Mesendoderm (in vitro differentiated cells): ENCODE data around the gene PCDH11Y.
"Not testable (repeated sequence)": the region's sequence is repeated elsewhere in the genome, so short reads cannot be mapped to it uniquely, and the experiment has no call there.

Experiments used
- DNase-seq: peaks from one replicate; pipeline ENCODE4 v3.0.0; 2013
- H2AK5ac ChIP-seq: 2 replicates; pipeline ENCODE4 v1.6.1; 2013; ENCODE audit warnings: low read length, inconsistent platforms
- H2BK120ac ChIP-seq: 2 replicates; pipeline ENCODE4 v1.6.1; 2013; ENCODE audit warnings: low read depth, mild to moderate bottlenecking, low read length, moderate library complexity, mixed read lengths
- H2BK15ac ChIP-seq: replicated peaks from 2 replicates; pipeline ENCODE4 v1.6.1; 2013; ENCODE audit warnings: low read depth, mild to moderate bottlenecking, moderate library complexity
- H2BK5ac ChIP-seq: 2 replicates; pipeline ENCODE4 v1.6.1; 2013; ENCODE audit warnings: low read length, inconsistent platforms
- H3K18ac ChIP-seq: 2 replicates; pipeline ENCODE4 v1.6.1; 2013; ENCODE audit warnings: mild to moderate bottlenecking, low read length, mixed read lengths
- H3K23ac ChIP-seq: one replicate; pipeline ENCODE4 v1.6.1; 2013; ENCODE audit warnings: low read length
- H3K27ac ChIP-seq: 2 replicates; pipeline ENCODE4 v1.5.1; 2013; ENCODE audit warnings: low read depth, mild to moderate bottlenecking, inconsistent platforms, low read length, moderate library complexity
- H3K27me3 ChIP-seq: 2 replicates; pipeline ENCODE4 v1.6.1; 2013; ENCODE audit warnings: low read length, control low read depth, mild to moderate bottlenecking, inconsistent platforms; ENCODE audit not compliant: insufficient read depth, poor library complexity
- H3K36me3 ChIP-seq: 2 replicates; pipeline ENCODE4 v1.6.1; 2013; ENCODE audit warnings: low read length, inconsistent platforms; ENCODE audit not compliant: control insufficient read depth, insufficient read depth
- H3K4ac ChIP-seq: one replicate; pipeline ENCODE4 v1.6.1; 2013; ENCODE audit warnings: low read depth, mild to moderate bottlenecking, low read length, moderate library complexity
- H3K4me1 ChIP-seq: 2 replicates; pipeline ENCODE4 v1.6.1; 2013; ENCODE audit warnings: low read depth, low read length, inconsistent platforms; ENCODE audit not compliant: control insufficient read depth
- H3K4me2 ChIP-seq: 2 replicates; pipeline ENCODE4 v1.6.1; 2013; ENCODE audit warnings: low read length
- H3K4me3 ChIP-seq: 2 replicates; pipeline ENCODE4 v1.5.1; 2013; ENCODE audit warnings: mild to moderate bottlenecking, low read length
- H3K56ac ChIP-seq: one replicate; pipeline ENCODE4 v1.6.1; 2013; ENCODE audit warnings: low read length
- H3K79me1 ChIP-seq: 2 replicates; pipeline ENCODE4 v1.6.1; 2013; ENCODE audit warnings: low read length, inconsistent platforms
- H3K79me2 ChIP-seq: 2 replicates; pipeline ENCODE4 v1.6.1; 2013; ENCODE audit warnings: mild to moderate bottlenecking, low read length; ENCODE audit not compliant: control insufficient read depth, insufficient read depth
- H3K9ac ChIP-seq: 2 replicates; pipeline ENCODE4 v1.6.1; 2013; ENCODE audit warnings: low read length, inconsistent platforms
- H4K5ac ChIP-seq: one replicate; pipeline ENCODE4 v1.6.1; 2013; ENCODE audit warnings: low read length
- H4K8ac ChIP-seq: one replicate; pipeline ENCODE4 v1.6.1; 2013; ENCODE audit warnings: low read depth, mild to moderate bottlenecking, control low read depth, low read length, moderate library complexity
- WGBS: extraction: QIAGEN DNeasy Blood & Tissue Kit; methylation state at CpG from one replicate; pipeline ENCODE4 v1.1.7; 2013; ENCODE audit warnings: low lambda C conversion rate, missing lambda C conversion rate; ENCODE audit not compliant: insufficient coverage; ENCODE audit errors: extremely low coverage; 5-methylcytosine and 5-hydroxymethylcytosine counted together

PCDH11Y gene

DNA sequence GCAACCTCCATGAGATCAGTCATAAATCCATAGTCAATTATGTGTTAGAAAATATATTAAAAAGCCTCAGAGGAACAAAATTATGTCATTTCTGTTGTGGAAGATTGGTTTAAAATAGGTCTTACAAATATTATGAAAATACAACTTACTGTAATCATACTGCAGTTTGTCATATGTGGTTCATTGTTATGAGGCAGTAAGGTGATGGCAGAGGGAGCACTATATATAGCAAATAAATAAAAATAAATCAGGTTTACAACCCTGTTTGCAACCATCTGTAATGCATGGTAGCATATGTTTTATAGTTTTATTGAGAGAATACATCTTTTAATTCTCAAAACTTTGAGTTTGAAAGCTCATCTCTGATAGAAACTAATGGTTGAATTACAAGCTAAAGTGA, 543.6 kb downstream of the PCDH11Y start:
- DNase-seq, H3K4me3 ChIP-seq, H2BK15ac ChIP-seq, H3K27ac ChIP-seq, H3K4me1 ChIP-seq, H3K9ac ChIP-seq, H2BK120ac ChIP-seq, H3K18ac ChIP-seq, H3K4me2 ChIP-seq, H3K56ac ChIP-seq, H3K79me2 ChIP-seq, H4K8ac ChIP-seq, H4K5ac ChIP-seq, H3K27me3 ChIP-seq, H2AK5ac ChIP-seq, H3K36me3 ChIP-seq, H2BK5ac ChIP-seq, H3K23ac ChIP-seq, H3K4ac ChIP-seq, H3K79me1 ChIP-seq: not testable (repeated sequence)

- H3K79me1 ChIP-seq, H3K4me1 ChIP-seq, H3K27ac ChIP-seq, H3K36me3 ChIP-seq, H3K79me2 ChIP-seq, H2BK5ac ChIP-seq, H2BK120ac ChIP-seq, H3K23ac ChIP-seq, H2AK5ac ChIP-seq, DNase-seq, H3K4me2 ChIP-seq, H3K27me3 ChIP-seq, H4K5ac ChIP-seq, H3K9ac ChIP-seq, H2BK15ac ChIP-seq, H3K4me3 ChIP-seq, H3K4ac ChIP-seq, H3K18ac ChIP-seq, H4K8ac ChIP-seq, H3K56ac ChIP-seq: not testable (repeated sequence)
- no CpG with 5 or more reads among the region's 2 CpGs for WGBS
These were observed 638.5 kb downstream of the PCDH11Y start for GRCh38 chrY:5638589-5638988.

DNA sequence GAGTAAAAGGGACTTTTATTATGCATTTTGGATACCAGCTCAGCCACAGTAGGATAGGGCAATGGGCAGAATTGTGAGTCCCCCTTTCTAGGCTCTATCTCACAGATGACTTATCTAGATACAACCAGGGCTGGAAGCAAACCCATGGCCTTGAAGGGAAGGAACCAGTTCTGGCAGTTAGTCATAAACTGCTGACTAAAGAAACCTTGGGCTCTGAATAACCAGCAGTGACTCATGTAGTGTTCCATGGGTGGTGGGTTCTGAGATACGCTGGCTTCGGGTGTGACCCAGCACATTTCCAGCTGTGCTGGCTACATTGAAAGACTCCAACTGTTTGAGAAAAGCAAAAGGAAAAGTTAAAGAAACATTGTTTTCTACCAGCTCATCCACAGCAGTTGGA, 679.2 kb downstream of the PCDH11Y start:
- not testable (repeated sequence) for H3K23ac ChIP-seq, H3K36me3 ChIP-seq, H3K4me1 ChIP-seq, DNase-seq, H3K18ac ChIP-seq, H3K4me2 ChIP-seq, H2BK120ac ChIP-seq, H4K5ac ChIP-seq, H2AK5ac ChIP-seq, H3K79me2 ChIP-seq, H3K4me3 ChIP-seq, H3K79me1 ChIP-seq, H4K8ac ChIP-seq, H3K27me3 ChIP-seq, H2BK15ac ChIP-seq, H3K4ac ChIP-seq, H3K56ac ChIP-seq, H3K9ac ChIP-seq, H3K27ac ChIP-seq, H2BK5ac ChIP-seq
- no CpG with 5 or more reads among the region's 2 CpGs for WGBS

GRCh38 chrY:5708727-5709126, 708.6 kb downstream of the PCDH11Y start:
- H2BK120ac ChIP-seq, DNase-seq, H3K79me2 ChIP-seq, H3K79me1 ChIP-seq, H3K4ac ChIP-seq, H3K23ac ChIP-seq, H3K4me3 ChIP-seq, H3K36me3 ChIP-seq, H2AK5ac ChIP-seq, H3K27ac ChIP-seq, H3K4me2 ChIP-seq, H3K56ac ChIP-seq, H3K18ac ChIP-seq, H4K8ac ChIP-seq, H2BK5ac ChIP-seq, H4K5ac ChIP-seq, H2BK15ac ChIP-seq, H3K4me1 ChIP-seq, H3K9ac ChIP-seq, H3K27me3 ChIP-seq: not testable (repeated sequence)
- no CpG with 5 or more reads among the region's 5 CpGs for WGBS

- not testable (repeated sequence) for H3K23ac ChIP-seq, H2BK120ac ChIP-seq, H3K18ac ChIP-seq, H3K9ac ChIP-seq, H2AK5ac ChIP-seq, H3K79me2 ChIP-seq, H3K4me2 ChIP-seq, H3K27me3 ChIP-seq, H3K4me1 ChIP-seq, H3K36me3 ChIP-seq, H4K8ac ChIP-seq, H4K5ac ChIP-seq, H3K4me3 ChIP-seq, H3K56ac ChIP-seq, H2BK5ac ChIP-seq, H3K27ac ChIP-seq, H2BK15ac ChIP-seq, DNase-seq, H3K4ac ChIP-seq, H3K79me1 ChIP-seq
- WGBS, result no CpG with 5 or more reads among the region's 1 CpG
These were observed 709.8 kb downstream of the PCDH11Y start for GRCh38 chrY:5709788-5710381.

DNA sequence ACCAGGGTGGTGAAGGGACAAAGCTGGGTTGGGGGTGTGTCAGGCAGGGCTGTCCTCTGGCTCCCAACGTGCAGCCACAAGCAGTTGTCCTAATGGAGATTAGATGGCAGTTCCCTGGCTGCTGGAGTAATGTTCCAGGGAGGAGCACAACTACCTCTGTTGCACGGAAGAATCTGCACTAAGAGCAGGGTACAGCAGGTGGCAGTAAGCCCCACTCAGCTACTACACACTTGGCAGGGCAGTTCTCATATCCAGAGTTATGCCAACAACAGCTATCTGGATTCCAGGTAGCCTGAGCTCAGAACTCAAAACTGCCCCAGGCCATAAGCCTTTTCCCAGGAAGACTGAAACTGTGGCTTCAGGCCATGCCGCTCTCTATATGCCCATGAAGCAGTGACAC, 761.3 kb downstream of the PCDH11Y start:
- not testable (repeated sequence) for H3K27ac ChIP-seq, H4K5ac ChIP-seq, H3K79me2 ChIP-seq, H4K8ac ChIP-seq, H3K4ac ChIP-seq, H3K4me1 ChIP-seq, H3K27me3 ChIP-seq, H3K9ac ChIP-seq, H2BK120ac ChIP-seq, H3K4me2 ChIP-seq, H2BK15ac ChIP-seq, H2AK5ac ChIP-seq, H3K23ac ChIP-seq, H3K79me1 ChIP-seq, H3K4me3 ChIP-seq, H3K36me3 ChIP-seq, H3K56ac ChIP-seq, H3K18ac ChIP-seq, H2BK5ac ChIP-seq
- no CpG with 5 or more reads among the region's 3 CpGs for WGBS
- peak; percentile 18 for DNase-seq
